Inflammatory macrophage treated with lipopolysaccharide for 1 hour (primary cell): ENCODE results near the gene SLF2.
A peak's percentile ranks its signal among the peaks of the same experiment; 100 is the strongest.
"Not testable (repeated sequence)": the region's sequence is repeated elsewhere in the genome, so short reads cannot be mapped to it uniquely, and the experiment has no call there.

Experiments used
- DNase-seq, 2 donors: peaks; one replicate each; pipeline ENCODE4 v3.0.0-alpha.2; 2020 to 2022

SLF2 gene

GRCh38 chr10:100878291-100878910 is 34.4 kb upstream of the SLF2 start:
- peak; percentile 44 to 46 for DNase-seq

- no peak for DNase-seq
These were observed 32.9 kb upstream of the SLF2 start for GRCh38 chr10:100879741-100880360.

- DNase-seq: no peak
These were observed 31.1 kb upstream of the SLF2 start for GRCh38 chr10:100881556-100882213.

GRCh38 chr10:100882252-100882651 is 30.5 kb upstream of the SLF2 start:
- DNase-seq: no peak

GRCh38 chr10:100882671-100883311 is 30.0 kb upstream of the SLF2 start:
- no peak for DNase-seq

GRCh38 chr10:100883312-100883821 is 29.4 kb upstream of the SLF2 start:
- no peak for DNase-seq

GRCh38 chr10:100885611-100886010 is 27.2 kb upstream of the SLF2 start:
- DNase-seq: not testable (repeated sequence)

GRCh38 chr10:100886091-100886490 is 26.7 kb upstream of the SLF2 start:
- DNase-seq: no peak

- no peak for DNase-seq
These were observed 26.2 kb upstream of the SLF2 start for GRCh38 chr10:100886521-100886920.

- no peak for DNase-seq
These were observed 25.8 kb upstream of the SLF2 start for GRCh38 chr10:100886963-100887362.

- no peak for DNase-seq
These were observed 24.9 kb upstream of the SLF2 start for GRCh38 chr10:100887761-100888296.

- no peak for DNase-seq
These were observed 23.8 kb upstream of the SLF2 start for GRCh38 chr10:100888957-100889356.

GRCh38 chr10:100889546-100889945 is 23.2 kb upstream of the SLF2 start:
- no peak for DNase-seq

- no peak for DNase-seq
These were observed 22.6 kb upstream of the SLF2 start for GRCh38 chr10:100890141-100890672.

GRCh38 chr10:100890673-100891317 is 22.0 kb upstream of the SLF2 start:
- DNase-seq: no peak

- no peak for DNase-seq
These were observed 18.7 kb upstream of the SLF2 start for GRCh38 chr10:100894033-100894432.

GRCh38 chr10:100894589-100895294 is 18.0 kb upstream of the SLF2 start:
- DNase-seq: no peak

GRCh38 chr10:100895346-100895745 is 17.4 kb upstream of the SLF2 start:
- no peak for DNase-seq

GRCh38 chr10:100895896-100896295 is 16.9 kb upstream of the SLF2 start:
- DNase-seq: no peak

GRCh38 chr10:100896876-100897461 is 15.8 kb upstream of the SLF2 start:
- DNase-seq: no peak

- DNase-seq: no peak
These were observed 14.8 kb upstream of the SLF2 start for GRCh38 chr10:100897976-100898375.
